GM18861 (cell line): Measurements from ENCODE around the gene HES7.

Experiments
- ATAC-seq: cut with Tn5 transposase; IDR thresholded peaks from one replicate; pipeline ENCODE4 v1.9.1; 2021; ENCODE audit not compliant: unreplicated experiment

Gene HES7

DNA sequence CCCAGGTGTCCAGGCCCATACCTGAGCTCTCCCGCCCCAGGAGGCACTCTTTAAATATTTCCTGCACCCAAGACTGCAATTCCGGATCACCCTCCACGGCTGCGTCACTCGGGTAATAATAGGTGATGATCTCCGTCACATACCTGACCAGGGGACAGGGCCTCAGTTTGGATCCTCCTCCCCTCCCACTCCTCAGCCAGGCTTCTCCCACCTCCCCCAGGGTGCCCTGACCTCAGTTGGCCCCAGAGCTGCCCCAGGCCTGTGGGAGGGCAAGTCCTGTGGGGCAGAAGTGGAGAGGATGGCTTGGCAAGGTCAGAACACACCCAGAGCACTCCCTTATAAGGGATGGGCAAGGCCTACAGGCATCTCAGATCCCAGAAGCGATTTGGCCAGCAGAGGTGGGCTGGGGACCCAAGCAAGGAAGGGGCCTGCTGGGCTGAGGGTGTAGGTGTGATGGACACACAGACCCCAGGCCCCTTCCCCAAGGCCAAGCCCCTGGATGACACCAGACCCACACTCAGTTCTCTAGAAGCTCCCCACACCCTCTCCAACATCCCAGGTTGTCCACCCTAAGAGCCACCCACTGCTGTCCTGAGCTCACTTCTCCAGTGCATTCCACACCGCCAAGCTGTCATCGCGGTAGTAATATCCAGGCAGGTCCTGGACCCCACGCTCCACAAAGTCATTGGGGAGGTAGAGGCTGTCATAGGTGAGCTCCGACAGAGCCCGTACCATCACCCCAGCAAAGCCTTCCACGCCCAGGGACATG, 48.1 kb downstream of the HES7 start:
- no peak for ATAC-seq

DNA sequence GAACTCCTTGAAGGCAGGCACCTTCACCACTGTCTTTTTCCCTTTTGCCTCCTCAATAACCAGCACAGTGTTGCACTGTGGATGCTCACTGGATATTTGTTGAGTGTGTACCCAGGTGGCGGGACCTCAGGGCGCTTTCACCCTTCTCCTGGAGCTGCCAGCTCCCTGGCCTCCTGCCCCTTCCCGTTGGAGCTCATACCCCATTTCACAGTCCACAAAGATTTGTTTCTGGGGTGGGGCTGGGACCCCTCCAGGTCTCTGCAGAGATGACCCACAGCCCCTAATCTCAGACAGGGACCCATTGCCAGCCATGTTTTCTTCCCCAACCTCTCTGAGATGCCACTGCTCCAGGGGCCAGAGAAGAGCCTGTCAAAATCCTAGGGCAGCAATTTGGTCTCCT, 48.8 kb downstream of the HES7 start:
- ATAC-seq: no peak

DNA sequence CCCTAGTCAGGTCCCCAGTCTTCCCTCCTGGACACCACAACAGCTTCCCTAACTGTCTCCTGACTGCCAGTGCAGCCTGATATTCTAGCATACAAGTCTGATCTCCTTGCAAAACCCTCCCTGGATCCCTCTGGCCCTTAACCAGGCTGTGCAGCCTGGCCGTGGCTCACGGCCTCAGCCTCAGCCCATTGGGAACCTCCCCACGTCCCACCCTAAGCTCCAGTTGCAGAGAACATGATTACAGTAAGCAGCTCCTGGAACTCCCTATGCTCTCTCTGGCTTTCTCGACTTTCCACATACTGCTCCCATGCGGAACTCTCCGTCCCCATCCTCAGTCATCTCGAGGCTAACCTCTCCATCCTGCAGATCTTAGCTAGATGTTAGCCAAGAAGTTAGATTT, 49.4 kb downstream of the HES7 start:
- no peak for ATAC-seq

DNA sequence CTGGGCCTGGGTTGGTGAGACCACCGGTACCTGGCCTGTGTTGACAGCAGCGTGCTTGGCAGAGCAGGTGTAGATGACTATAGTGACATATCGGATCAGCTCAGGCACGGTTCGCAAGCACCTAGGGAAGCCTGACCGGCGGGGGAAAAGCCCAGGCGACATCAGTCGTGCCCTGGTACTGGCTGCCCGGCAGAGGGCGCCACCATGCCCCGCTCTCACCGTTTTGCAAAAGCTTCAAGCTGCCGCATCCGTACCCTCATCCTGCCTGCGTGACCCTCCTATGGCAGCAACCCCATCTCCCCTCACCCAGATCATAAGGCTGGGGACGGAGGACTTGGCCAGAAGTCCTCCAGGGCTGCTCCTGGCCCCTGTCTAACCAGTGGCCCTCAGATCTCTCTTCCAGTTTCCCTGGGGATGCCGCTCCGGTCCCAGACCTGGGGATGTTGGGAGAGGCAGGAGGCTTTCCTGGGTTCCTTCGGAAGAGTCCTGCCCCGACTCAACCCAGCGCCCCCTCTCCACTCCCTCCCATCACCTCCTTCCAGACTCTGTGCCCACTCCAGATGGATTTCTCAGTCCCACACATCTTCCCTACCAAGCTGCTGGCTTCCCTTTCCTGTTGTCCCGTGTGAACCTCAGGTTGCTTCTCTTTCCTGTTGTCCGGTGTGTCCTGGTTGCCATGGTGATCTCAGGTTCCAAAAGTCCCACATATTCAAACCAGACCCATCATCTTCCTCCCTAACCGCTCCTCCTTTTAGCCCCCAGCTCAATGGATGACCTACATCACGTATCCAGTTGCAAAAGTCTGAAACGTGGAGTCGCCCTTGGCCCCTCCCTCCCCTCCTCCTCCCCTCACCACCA, 50.0 kb downstream of the HES7 start:
- ATAC-seq: no peak

DNA sequence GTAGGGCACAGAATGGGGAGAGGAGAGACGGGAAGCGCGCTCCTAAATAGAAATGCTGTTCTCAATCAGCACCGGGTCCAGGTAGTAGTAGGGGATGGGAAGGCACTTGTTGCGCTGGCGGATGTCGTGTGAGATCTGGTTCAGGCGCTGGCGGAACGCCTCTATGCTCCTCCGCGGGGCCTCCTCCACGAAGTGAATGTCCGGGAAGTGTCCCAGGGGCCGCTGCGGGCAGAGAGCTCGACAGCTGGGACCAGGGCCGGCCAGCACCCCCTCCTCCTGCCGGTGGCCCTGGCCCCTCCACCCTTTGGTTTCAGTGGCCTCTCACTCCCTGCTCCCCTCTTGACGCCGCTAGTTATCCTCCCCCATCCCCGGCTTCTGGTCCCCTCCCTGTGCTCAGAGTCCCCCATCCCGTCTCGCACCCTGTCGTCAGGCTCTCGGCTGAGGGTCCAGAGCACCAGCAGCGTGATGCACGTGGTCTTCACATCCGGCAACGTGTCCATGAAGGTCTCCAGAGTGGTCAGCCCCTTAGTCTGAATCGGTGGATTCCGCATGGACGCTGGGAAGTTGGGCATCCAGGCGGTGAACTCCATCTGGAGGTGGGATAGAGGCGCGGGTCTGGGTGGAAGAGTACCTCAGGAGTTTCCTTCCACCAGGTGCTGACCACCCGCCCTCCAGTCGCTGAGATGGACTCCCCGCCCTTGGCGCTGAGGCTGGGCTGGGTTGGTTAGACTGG, 51.0 kb downstream of the HES7 start:
- no peak for ATAC-seq

DNA sequence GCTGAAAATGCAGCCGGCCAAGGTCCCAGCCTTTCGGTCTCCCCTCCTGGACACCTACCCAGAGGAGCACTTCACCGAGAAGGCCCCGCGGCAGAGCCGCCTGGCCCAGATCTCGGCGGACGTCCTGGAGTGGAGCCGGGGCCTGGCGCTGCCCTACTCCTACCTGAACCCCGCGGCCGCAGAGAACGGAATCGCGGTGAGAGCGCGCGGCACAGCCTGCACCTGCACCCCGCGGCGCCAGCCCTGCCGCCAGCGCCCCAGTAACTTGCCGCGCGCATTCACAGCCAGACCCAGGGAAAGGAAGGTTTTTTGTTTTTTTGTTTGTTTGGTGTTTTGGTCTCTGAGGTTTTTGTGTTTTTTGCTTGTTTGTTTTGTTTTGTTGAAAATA, 51.6 kb downstream of the HES7 start:
- no peak for ATAC-seq

DNA sequence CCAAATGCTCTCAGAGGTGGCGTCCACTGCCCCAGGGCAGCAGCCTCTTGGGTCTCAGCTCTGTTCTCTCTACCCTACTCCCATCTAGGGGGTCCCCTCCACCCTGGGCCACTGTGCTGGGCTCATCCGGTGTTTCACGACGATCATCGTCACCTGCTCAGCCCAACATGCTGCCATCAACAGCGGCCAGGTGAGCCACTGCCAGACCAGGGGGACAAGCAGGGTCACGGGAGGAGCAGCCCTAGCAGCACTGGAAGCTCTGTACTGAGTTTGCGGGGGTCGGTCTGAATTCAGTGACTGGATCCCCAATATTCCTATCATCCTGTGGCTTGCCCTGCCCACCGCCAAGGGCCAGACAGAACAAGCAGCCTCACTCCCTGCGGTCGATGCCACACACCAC, 52.4 kb downstream of the HES7 start:
- no peak for ATAC-seq
